GM10248 (cell line): ENCODE measurements around the gene BAX.

ENCODE experiments used
- CTCF ChIA-PET: fragments of 300-600 bp; sonication (Branson Sonifier 250); formaldehyde crosslinking; extraction: SDS; loops from one replicate; lab custom pipeline; 2021; ENCODE audit warnings: antibody characterized with exemption; lab: Yijun Ruan, JAX
- POLR2A ChIA-PET: fragments of 350-650 bp; sonication (Branson Sonifier 250); formaldehyde crosslinking; extraction: SDS; loops from one replicate; lab custom pipeline; 2020; ENCODE audit warnings: antibody characterized with exemption; lab: Yijun Ruan, JAX
- DNase-seq: peaks from one replicate; pipeline ENCODE4 v3.0.0; 2012; ENCODE audit errors: extremely low spot score
- CTCF ChIP-seq: IDR thresholded peaks from 2 replicates; pipeline ENCODE4 v1.5.1; 2012; ENCODE audit warnings: mild to moderate bottlenecking, low read depth; ENCODE audit errors: extremely low read depth, missing control alignments, control extremely low read depth

The BAX gene

GRCh38 chr19:48943081-48943480 lies 11.6 kb upstream of the BAX start:
- no peak for TF ChIP-seq CTCF
- ChIA-PET CTCF (interaction anchor here (1.4 kb wide), 2 partner anchors 9 to 17 kb away, joined by 3 read pairs; no protein-coding TSS in a partner anchor), POLR2A (no interaction called here)
- DNase-seq: no peak

GRCh38 chr19:48945415-48945814 lies 9.3 kb upstream of the BAX start:
- ChIA-PET POLR2A (no interaction called here), CTCF (interaction anchor here (1.1 kb wide), 1 partner anchor 34 kb away, joined by 3 read pairs; no protein-coding TSS in a partner anchor)
- DNase-seq: no peak
- TF ChIP-seq CTCF: no peak

GRCh38 chr19:48945817-48946216 lies 8.9 kb upstream of the BAX start:
- ChIA-PET CTCF (no interaction called here), POLR2A (no interaction called here)

GRCh38 chr19:48946463-48947257 lies 8.0 kb upstream of the BAX start:
- POLR2A ChIA-PET: no interaction called here
- CTCF ChIA-PET: no interaction called here
- no peak for TF ChIP-seq CTCF
- DNase-seq: no peak

More at GRCh38 chr19:48945817-48946216, 8.9 kb upstream of the BAX start:
- DNase-seq: no peak
- TF ChIP-seq CTCF: no peak

GRCh38 chr19:48947258-48947542 lies 7.5 kb upstream of the BAX start:
- POLR2A ChIA-PET: interaction anchor here (0.5 kb wide), 1 partner anchor 497 kb away, joined by 3 read pairs; no protein-coding TSS in a partner anchor
- no peak for DNase-seq
- CTCF ChIA-PET: no interaction called here
- TF ChIP-seq CTCF: no peak

GRCh38 chr19:48950159-48950558 lies 4.5 kb upstream of the BAX start:
- TF ChIP-seq CTCF: no peak
- ChIA-PET CTCF (no interaction called here), POLR2A (interaction anchor here (2.8 kb wide), 1 partner anchor 12 kb away, joined by 5 read pairs; no protein-coding TSS in a partner anchor)
- no peak for DNase-seq
